IPS-NIHi7 (cell line): Measurements from ENCODE around the gene DLGAP4.
A peak's percentile ranks its signal among the peaks of the same experiment; 100 is the strongest.

Experiments used
- DNase-seq: peaks from one replicate; pipeline ENCODE4 v3.0.0; 2012; ENCODE audit warnings: mixed read lengths; ENCODE audit errors: extremely low spot score

Gene DLGAP4

GRCh38 chr20:36411861-36412454 is 105.8 kb downstream of the DLGAP4 start:
- DNase-seq, result no peak

- no peak for DNase-seq
These were observed 109.4 kb downstream of the DLGAP4 start for GRCh38 chr20:36415475-36416002.

GRCh38 chr20:36418711-36419110 is 112.6 kb downstream of the DLGAP4 start:
- no peak for DNase-seq

- no peak for DNase-seq
These were observed 115.5 kb downstream of the DLGAP4 start for GRCh38 chr20:36421641-36422040.

GRCh38 chr20:36424314-36424713 is 118.2 kb downstream of the DLGAP4 start:
- no peak for DNase-seq

GRCh38 chr20:36425166-36425565 is 119.0 kb downstream of the DLGAP4 start:
- no peak for DNase-seq

GRCh38 chr20:36431604-36432003 is 125.5 kb downstream of the DLGAP4 start:
- DNase-seq, result no peak

GRCh38 chr20:36432096-36432495 is 126.0 kb downstream of the DLGAP4 start:
- DNase-seq, result no peak

- no peak for DNase-seq
These were observed 128.2 kb downstream of the DLGAP4 start for GRCh38 chr20:36434383-36434782.

- no peak for DNase-seq
These were observed 129.0 kb downstream of the DLGAP4 start for GRCh38 chr20:36435124-36435523.

- peak; percentile 96 for DNase-seq
These were observed 129.7 kb downstream of the DLGAP4 start for GRCh38 chr20:36435592-36436541.

GRCh38 chr20:36439040-36439730 is 133.0 kb downstream of the DLGAP4 start:
- DNase-seq, result peak; percentile 87

GRCh38 chr20:36439731-36440072 is 133.6 kb downstream of the DLGAP4 start:
- DNase-seq, result no peak

- DNase-seq, result no peak
These were observed 134.4 kb downstream of the DLGAP4 start for GRCh38 chr20:36440370-36441026.

GRCh38 chr20:36441027-36441414 is 134.9 kb downstream of the DLGAP4 start:
- DNase-seq, result no peak

- no peak for DNase-seq
These were observed 135.3 kb downstream of the DLGAP4 start for GRCh38 chr20:36441416-36441815.

- no peak for DNase-seq
These were observed 139.7 kb downstream of the DLGAP4 start for GRCh38 chr20:36445847-36446246.

GRCh38 chr20:36446557-36446956 is 140.4 kb downstream of the DLGAP4 start:
- DNase-seq, result no peak

- peak; percentile 42 for DNase-seq
These were observed 141.0 kb downstream of the DLGAP4 start for GRCh38 chr20:36447101-36447500.

GRCh38 chr20:36449663-36450062 is 143.5 kb downstream of the DLGAP4 start:
- DNase-seq, result no peak

GRCh38 chr20:36454332-36454697 is 148.2 kb downstream of the DLGAP4 start:
- DNase-seq, result no peak
